OCI-LY3 (cell line): ENCODE data around the gene ERBB4.

Source experiments
- H2AFZ ChIP-seq: fragments of 200-600, 300-600 bp; shearing (Covaris generic); 2 replicates; pipeline ENCODE4 v1.6.0; 2014; ENCODE audit warnings: antibody characterized with exemption, low read depth, low read length
- H3K27ac ChIP-seq: fragments of 200-600, 300-600 bp; sonication (generic); 2 replicates; pipeline ENCODE4 v1.5.1; 2014; ENCODE audit warnings: mild to moderate bottlenecking, low read length, moderate library complexity, mixed read lengths
- H3K27me3 ChIP-seq: fragments of 200-600, 300-600 bp; sonication (generic); 2 replicates; pipeline ENCODE4 v1.6.1; 2014; ENCODE audit warnings: low read depth, low read length, mixed read lengths
- H3K36me3 ChIP-seq: fragments of 200-600, 300-600 bp; sonication (generic); replicated peaks from 2 replicates; pipeline ENCODE3; 2014; ENCODE audit warnings: low read depth, low read length, mixed read lengths
- H3K4me1 ChIP-seq: fragments of 300-600, 200-600 bp; sonication (generic); 2 replicates; pipeline ENCODE4 v1.6.1; 2014; ENCODE audit warnings: low read length, mixed read lengths
- H3K4me2 ChIP-seq: fragments of 200-600, 300-600 bp; sonication (generic); 2 replicates; pipeline ENCODE4 v1.6.1; 2014; ENCODE audit warnings: low read length, mixed read lengths
- H3K4me3 ChIP-seq: fragments of 300-600, 200-600 bp; sonication (generic); 2 replicates; pipeline ENCODE4 v1.5.1; 2014; ENCODE audit warnings: antibody characterized with exemption, mild to moderate bottlenecking, low read length, moderate library complexity
- H3K79me2 ChIP-seq: fragments of 300-600, 200-600 bp; shearing (Covaris generic); 2 replicates; pipeline ENCODE4 v1.6.1; 2014; ENCODE audit warnings: mild to moderate bottlenecking, low read length, mixed read lengths
- H3K9ac ChIP-seq: fragments of 300-600, 200-600 bp; shearing (Covaris generic); 2 replicates; pipeline ENCODE4 v1.6.0; 2014; ENCODE audit warnings: mild to moderate bottlenecking, low read length, moderate library complexity
- H3K9me3 ChIP-seq: fragments of 200-600, 300-600 bp; shearing (Covaris generic); 2 replicates; pipeline ENCODE4 v1.6.1; 2014; ENCODE audit warnings: low read length, mixed read lengths; ENCODE audit not compliant: insufficient read depth
- H4K20me1 ChIP-seq: fragments of 200-600, 300-600 bp; sonication (generic); 2 replicates; pipeline ENCODE4 v1.6.1; 2016; ENCODE audit warnings: low read length, mixed read lengths; ENCODE audit not compliant: insufficient read depth
- EZH2phosphoT487 ChIP-seq: fragments of 200-600 bp; shearing (Covaris generic); IDR thresholded peaks from 2 replicates; pipeline ENCODE4 v1.6.1; 2018; ENCODE audit warnings: antibody characterized with exemption, mixed run types, low read depth
- TF ChIP-seq, protein P1 (sequence below): fragments of 200-600, 300-600 bp; sonication (generic); IDR thresholded peaks from 2 replicates; pipeline ENCODE4 v1.5.1; 2014; ENCODE audit warnings: antibody characterized with exemption, low read length, low read depth

Gene ERBB4

DNA sequence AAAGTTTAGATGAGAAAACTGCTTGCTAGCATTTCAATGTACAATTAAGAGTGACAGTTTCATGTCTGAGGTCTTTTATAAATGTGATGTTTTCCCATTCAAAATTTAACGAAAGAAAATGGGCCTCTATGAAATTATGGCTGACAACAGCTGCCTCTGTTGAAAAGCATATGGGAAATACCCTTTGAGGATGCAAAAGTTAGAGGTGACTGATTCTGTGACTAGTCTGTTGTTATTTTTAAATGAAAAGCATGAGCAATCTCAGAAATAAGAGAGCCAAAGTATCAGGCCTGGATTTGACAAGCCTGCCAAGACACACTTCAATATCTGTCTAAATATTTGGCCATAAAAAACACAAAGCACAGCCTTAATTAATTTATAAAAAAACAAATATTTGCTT, 580.8 kb downstream of the ERBB4 start:
- no peaks in the 10 kb centered on the region for H3K79me2 ChIP-seq
- no peak overlapping the region for H3K9ac ChIP-seq
- peaks cover 2% of the 10 kb centered on the region for H3K36me3 ChIP-seq
- no peaks in the 10 kb centered on the region for H3K9me3 ChIP-seq
- H3K4me1 ChIP-seq: peaks cover 17% of the 10 kb centered on the region
- H4K20me1 ChIP-seq: no peaks in the 10 kb centered on the region
- no peaks in the 10 kb centered on the region for H3K27me3 ChIP-seq
- H3K27ac ChIP-seq: peak overlapping the region; percentile 32
- 0 out of 2 replicates have a peak overlapping the region, but pooled peaks have one; percentile 1 for H3K4me3 ChIP-seq
- TF ChIP-seq, protein P1, sequence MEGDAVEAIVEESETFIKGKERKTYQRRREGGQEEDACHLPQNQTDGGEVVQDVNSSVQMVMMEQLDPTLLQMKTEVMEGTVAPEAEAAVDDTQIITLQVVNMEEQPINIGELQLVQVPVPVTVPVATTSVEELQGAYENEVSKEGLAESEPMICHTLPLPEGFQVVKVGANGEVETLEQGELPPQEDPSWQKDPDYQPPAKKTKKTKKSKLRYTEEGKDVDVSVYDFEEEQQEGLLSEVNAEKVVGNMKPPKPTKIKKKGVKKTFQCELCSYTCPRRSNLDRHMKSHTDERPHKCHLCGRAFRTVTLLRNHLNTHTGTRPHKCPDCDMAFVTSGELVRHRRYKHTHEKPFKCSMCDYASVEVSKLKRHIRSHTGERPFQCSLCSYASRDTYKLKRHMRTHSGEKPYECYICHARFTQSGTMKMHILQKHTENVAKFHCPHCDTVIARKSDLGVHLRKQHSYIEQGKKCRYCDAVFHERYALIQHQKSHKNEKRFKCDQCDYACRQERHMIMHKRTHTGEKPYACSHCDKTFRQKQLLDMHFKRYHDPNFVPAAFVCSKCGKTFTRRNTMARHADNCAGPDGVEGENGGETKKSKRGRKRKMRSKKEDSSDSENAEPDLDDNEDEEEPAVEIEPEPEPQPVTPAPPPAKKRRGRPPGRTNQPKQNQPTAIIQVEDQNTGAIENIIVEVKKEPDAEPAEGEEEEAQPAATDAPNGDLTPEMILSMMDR: no peak
- TF ChIP-seq EZH2phosphoT487: no peak
- H3K4me2 ChIP-seq: peak overlapping the region; percentile 61
- H2AFZ ChIP-seq: peak overlapping the region; percentile 62

DNA sequence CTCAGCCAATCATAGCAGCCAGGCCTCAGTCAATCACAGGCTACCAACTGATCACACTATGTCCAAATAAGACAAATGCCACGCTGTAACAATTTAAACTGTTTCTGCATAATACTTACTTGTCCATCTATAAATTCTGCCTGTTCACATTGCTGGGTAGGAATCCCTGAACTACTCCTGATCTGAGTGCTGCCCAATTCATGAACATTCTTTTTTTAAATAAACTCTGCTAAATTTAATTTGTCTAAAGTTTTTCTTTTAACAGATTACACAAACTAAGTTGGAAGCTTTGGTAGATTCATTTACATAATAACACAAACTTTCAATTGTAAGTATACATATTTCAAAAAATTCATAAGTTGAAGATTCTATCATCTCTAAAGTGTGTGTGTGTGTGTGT, 583.0 kb downstream of the ERBB4 start:
- H2AFZ ChIP-seq: no peak overlapping the region
- TF ChIP-seq EZH2phosphoT487: no peak
- TF ChIP-seq, protein P1: no peak
- no peaks in the 10 kb centered on the region for H4K20me1 ChIP-seq
- no peak overlapping the region for H3K9ac ChIP-seq
- 0 out of 2 replicates have a peak, but pooled peaks cover 2% of the 10 kb centered on the region for H3K9me3 ChIP-seq
- no peak overlapping the region for H3K27ac ChIP-seq
- H3K4me3 ChIP-seq: no peak overlapping the region
- H3K4me1 ChIP-seq: peaks cover 17% of the 10 kb centered on the region
- H3K27me3 ChIP-seq: no peaks in the 10 kb centered on the region
- peaks cover 2% of the 10 kb centered on the region for H3K36me3 ChIP-seq
- no peak overlapping the region for H3K4me2 ChIP-seq
- no peaks in the 10 kb centered on the region for H3K79me2 ChIP-seq

DNA sequence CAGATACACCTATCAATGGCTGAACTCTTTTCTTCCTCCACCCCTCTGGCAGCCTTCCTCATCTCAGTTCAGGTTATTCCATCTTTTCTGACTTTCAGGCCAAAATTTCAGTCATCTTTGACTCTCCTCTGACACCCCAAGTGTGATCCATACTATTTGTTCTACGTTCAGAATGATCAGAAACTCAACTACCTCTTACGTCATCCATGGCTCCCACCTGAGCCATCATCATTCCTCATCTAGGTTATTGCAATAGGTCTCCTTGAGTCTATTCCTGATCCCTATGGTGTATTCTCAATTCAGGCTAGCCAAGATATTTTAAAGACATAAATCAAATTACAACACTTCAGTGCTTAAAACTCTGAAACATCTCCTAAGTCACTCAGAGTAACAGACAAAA, 589.7 kb downstream of the ERBB4 start:
- no peaks in the 10 kb centered on the region for H4K20me1 ChIP-seq
- H3K4me1 ChIP-seq: peaks cover 9% of the 10 kb centered on the region
- H3K4me2 ChIP-seq: no peak overlapping the region
- no peaks in the 10 kb centered on the region for H3K27me3 ChIP-seq
- no peak overlapping the region for H3K4me3 ChIP-seq
- no peak overlapping the region for H3K9ac ChIP-seq
- no peak overlapping the region for H2AFZ ChIP-seq
- no peaks in the 10 kb centered on the region for H3K79me2 ChIP-seq
- H3K27ac ChIP-seq: no peak overlapping the region
- TF ChIP-seq EZH2phosphoT487: no peak
- TF ChIP-seq, protein P1: no peak
- 0 out of 2 replicates have a peak, but pooled peaks cover 2% of the 10 kb centered on the region for H3K9me3 ChIP-seq
- no peaks in the 10 kb centered on the region for H3K36me3 ChIP-seq

DNA sequence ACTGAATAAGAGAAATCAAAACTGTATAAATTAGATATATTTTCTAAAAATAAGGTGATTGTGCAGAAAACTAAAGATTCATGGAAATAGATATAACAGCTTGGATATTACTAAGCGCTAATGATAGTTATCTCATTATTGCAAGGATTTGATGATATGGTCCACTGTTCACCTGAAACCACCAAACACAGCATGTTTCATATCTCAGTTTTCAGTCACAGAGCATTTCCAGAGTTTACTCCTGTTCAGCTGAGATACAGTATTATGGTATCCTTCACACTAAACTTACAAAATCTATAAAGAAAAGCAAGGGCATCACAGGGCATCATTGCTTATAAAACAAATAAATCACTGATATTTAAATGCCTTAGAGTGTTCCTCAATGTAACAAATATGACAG, 591.6 kb downstream of the ERBB4 start:
- Histone ChIP-seq H3K9me3 (0 out of 2 replicates have a peak, but pooled peaks cover 2% of the 10 kb centered on the region), H3K27ac (no peak overlapping the region), H3K4me3 (no peak overlapping the region), H3K9ac (no peak overlapping the region), H2AFZ (no peak overlapping the region), H3K27me3 (no peaks in the 10 kb centered on the region), H4K20me1 (no peaks in the 10 kb centered on the region), H3K36me3 (no peaks in the 10 kb centered on the region), H3K79me2 (no peaks in the 10 kb centered on the region), H3K4me2 (no peak overlapping the region), H3K4me1 (peaks cover 13% of the 10 kb centered on the region)
- TF ChIP-seq EZH2phosphoT487: no peak
- TF ChIP-seq, protein P1: no peak
